Breast epithelium (tissue), 3 donors: ENCODE results near the gene GRPEL1.

ENCODE experiments used
- CTCF ChIP-seq, 3 donors: fragments of 450-650 bp; IDR thresholded peaks; one replicate each; pipeline ENCODE4 v1.5.1; 2016 to 2017; ENCODE audit warnings: antibody characterized with exemption in 3 of 3, mild to moderate bottlenecking in 3 of 3, moderate library complexity in 3 of 3
- POLR2A ChIP-seq: fragments of 450-650 bp; IDR thresholded peaks from one replicate; pipeline ENCODE4 v1.6.1; 2016; ENCODE audit warnings: antibody characterized with exemption, mild to moderate bottlenecking, moderate library complexity
- POLR2AphosphoS5 ChIP-seq, 3 donors: sonication (generic); formaldehyde crosslinking; IDR thresholded peaks; one replicate each; pipeline ENCODE4 v1.6.1; 2017; ENCODE audit warnings: antibody characterized with exemption in 3 of 3

GRCh38 chr4:7105276-7105675, 37.4 kb upstream of the GRPEL1 start:
- TF ChIP-seq CTCF (IDR thresholded peaks at IDR 0.05) (no peak), POLR2A (no peak), POLR2AphosphoS5 (IDR thresholded peaks at IDR 0.05) (no peak)
